Kidney (tissue), 14 donors: ENCODE measurements around the gene GSAP. TPM values are rescaled to one million over a fixed set of nuclear protein-coding genes. Genes with fewer than 3 reads are reported as not detected.

Source experiments
- DNase-seq, 5 donors: peaks; one replicate each; pipeline ENCODE4 v3.0.0-alpha.2; 2013 to 2020
- FAIRE-seq: peaks from 2 replicates; lab custom pipeline; 2012; peaks lifted over from hg19 to GRCh38; lab: Jason Lieb, UNC
- H3K27ac ChIP-seq, 2 donors: one replicate each; pipeline ENCODE4 v1.7.0; 2013; ENCODE audit warnings: low read depth in 2 of 2, low read length in 2 of 2, inconsistent platforms in 1 of 2
- H3K27me3 ChIP-seq: one replicate; pipeline ENCODE4 v1.7.1; 2013; ENCODE audit warnings: low read length, inconsistent platforms; ENCODE audit not compliant: control insufficient read depth, insufficient read depth
- H3K36me3 ChIP-seq, 3 donors: one replicate each; pipeline versions ENCODE4 v1.7.0 to v1.7.1; 2013; ENCODE audit warnings: low read length in 3 of 3, control low read depth in 1 of 3, inconsistent platforms in 1 of 3; ENCODE audit not compliant: insufficient read depth in 3 of 3, control insufficient read depth in 2 of 3
- H3K4me1 ChIP-seq, 3 donors: one replicate each; pipeline versions ENCODE4 v1.7.0 to v1.7.1; 2013; ENCODE audit warnings: low read length in 3 of 3, inconsistent platforms in 1 of 3, low read depth in 1 of 3; ENCODE audit not compliant: control insufficient read depth in 2 of 3, insufficient read depth in 2 of 3
- H3K4me3 ChIP-seq, 3 donors: one replicate each; pipeline versions ENCODE4 v1.7.0 to v1.8.1; 2013; ENCODE audit warnings: low read length in 3 of 3, control low read depth in 1 of 3, inconsistent platforms in 1 of 3
- H3K9ac ChIP-seq, 3 donors: one replicate each; pipeline versions ENCODE4 v1.7.0 to v1.7.1; 2013; ENCODE audit warnings: low read length in 3 of 3, control low read depth in 1 of 3, inconsistent platforms in 1 of 3
- H3K9me3 ChIP-seq, 3 donors: one replicate each; pipeline versions ENCODE4 v1.7.0 to v1.7.1; 2013; ENCODE audit warnings: low read length in 3 of 3, control low read depth in 1 of 3, inconsistent platforms in 1 of 3; ENCODE audit not compliant: control insufficient read depth in 2 of 3, insufficient read depth in 1 of 3
- CTCF ChIP-seq: IDR thresholded peaks from 3 replicates; pipeline ENCODE4 v1.5.1; 2012; ENCODE audit warnings: mild to moderate bottlenecking, moderate library complexity, borderline replicate concordance; ENCODE audit not compliant: insufficient read depth; ENCODE audit errors: extremely low read depth
- intact Hi-C: fragments of 100-400 bp; cut with DNase I; formaldehyde crosslinking; loops from one replicate; pipeline ENCODE4 v1.11.1; 2022
- polyA plus RNA-seq: library from polyadenylated mRNA; stranded (reverse); fragments of 350-450 nt; fragmentation: Illumina TruSeq; extraction: RNeasy Lipid Tissue Mini Kit (QIAGEN cat#74804); gene quantifications from one replicate; pipeline ENCODE4 v1.2.3, GENCODE V29; 2014; ENCODE audit warnings: low read depth, low replicate concordance; ENCODE audit not compliant: insufficient read depth
- total RNA-seq: library from RNA; stranded (reverse); fragmentation: NEBNext Ultra II Directional; extraction: Animal tissue kit (Norgen Biotek cat#: 25700); gene quantifications from one replicate; pipeline ENCODE4 v1.2.1, GENCODE V29; 2021
- donor health status: control.
- donor health status: control.
- donor health status: control.
- donor health status: control.
- donor health status: control.
- donor health status: DM: yes; HTN: yes; CAD: no.
- donor health status: Normal renal cell carcinoma (clear cell type).

The GSAP gene
- total and polyA plus RNA-seq, 2 donors from 2014 or later = 11.7 to 29.4 TPM

DNA sequence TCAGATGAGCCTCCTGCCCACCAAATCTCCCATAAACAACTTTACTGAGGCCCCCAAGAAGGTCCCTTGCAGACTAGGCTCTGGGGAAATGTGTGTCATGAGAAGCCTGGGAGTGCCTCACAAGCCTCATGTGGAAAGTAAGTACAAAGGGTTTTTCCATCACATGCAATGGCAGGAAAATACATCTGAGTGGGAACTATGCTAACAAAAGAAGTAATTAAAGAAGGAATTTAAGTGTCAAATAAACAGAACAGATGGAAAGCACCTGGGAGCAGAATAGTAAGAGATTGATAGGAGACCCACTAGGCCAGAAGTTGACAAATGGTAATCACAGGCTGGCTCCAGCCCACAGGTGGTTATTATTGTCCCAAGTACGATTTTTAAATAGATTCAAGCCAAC, 20.5 kb downstream of the GSAP start:
- Histone ChIP-seq H3K9ac (no peak overlapping the region), H3K4me3 (no peak overlapping the region), H3K36me3 (no peaks in the 10 kb centered on the region), H3K27me3 (no peaks in the 10 kb centered on the region), H3K4me1 (no peaks in the 10 kb centered on the region), H3K27ac (no peak overlapping the region), H3K9me3 (no peaks in the 10 kb centered on the region)
- peak in 3 of 5 donors; percentile 46 to 87 (median 81) for DNase-seq
- TF ChIP-seq CTCF = no peak
- FAIRE-seq = no peak
- intact Hi-C loops = no loop called here

GRCh38 chr7:77393954-77394353, 22.2 kb downstream of the GSAP start:
- intact Hi-C loops = no loop called here
- DNase-seq (no peak), FAIRE-seq (no peak)
- Histone ChIP-seq H3K27me3 (no peaks in the 10 kb centered on the region), H3K36me3 (no peaks in the 10 kb centered on the region), H3K9me3 (no peaks in the 10 kb centered on the region), H3K27ac (no peak overlapping the region), H3K9ac (no peak overlapping the region), H3K4me3 (no peak overlapping the region), H3K4me1 (no peaks in the 10 kb centered on the region)
- no peak for TF ChIP-seq CTCF

GRCh38 chr7:77393261-77393660, 22.9 kb downstream of the GSAP start:
- no peaks in the 10 kb centered on the region for H3K9me3 ChIP-seq
- no peaks in the 10 kb centered on the region for H3K4me1 ChIP-seq
- H3K4me3 ChIP-seq = no peak overlapping the region
- no peak overlapping the region for H3K27ac ChIP-seq
- no peak for DNase-seq
- no peak overlapping the region for H3K9ac ChIP-seq
- TF ChIP-seq CTCF = no peak
- H3K27me3 ChIP-seq = no peaks in the 10 kb centered on the region
- no peaks in the 10 kb centered on the region for H3K36me3 ChIP-seq
- intact Hi-C loops = no loop called here
- no peak for FAIRE-seq

DNA sequence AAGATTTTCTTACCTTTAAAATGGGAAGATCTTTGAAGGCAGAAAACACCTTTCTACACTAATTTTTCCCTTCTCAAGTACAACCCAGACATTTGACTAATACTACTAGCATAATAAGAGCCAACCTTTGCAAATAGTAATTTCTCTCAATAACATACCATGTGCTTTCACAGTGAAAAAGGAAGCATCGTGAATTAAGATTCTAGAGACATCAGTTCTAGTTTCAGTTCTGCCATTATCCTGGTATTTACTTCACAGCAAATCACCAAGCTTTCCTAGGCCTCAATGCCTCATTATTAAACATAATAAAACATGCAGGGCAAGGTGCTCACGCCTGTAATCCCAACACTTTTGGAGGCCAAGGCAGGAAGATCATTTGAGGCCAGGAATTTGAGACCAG, 24.9 kb downstream of the GSAP start:
- intact Hi-C loops = no loop called here
- DNase-seq (no peak), FAIRE-seq (no peak)
- no peak overlapping the region for H3K9ac ChIP-seq
- no peaks in the 10 kb centered on the region for H3K4me1 ChIP-seq
- H3K27me3 ChIP-seq = no peaks in the 10 kb centered on the region
- no peak overlapping the region for H3K4me3 ChIP-seq
- no peak for TF ChIP-seq CTCF
- no peak overlapping the region for H3K27ac ChIP-seq
- H3K9me3 ChIP-seq = no peaks in the 10 kb centered on the region
- peaks cover 0 to 7% (median 0%) of the 10 kb centered on the region in 3 donors for H3K36me3 ChIP-seq
